DMS79 (cell line): Measurements from ENCODE around the gene ALG14.
A peak's percentile ranks its signal among the peaks of the same experiment; 100 is the strongest.

Source experiments
- DNase-seq: peaks from one replicate; lab custom pipeline; 2025; lab: John Stamatoyannopoulos, UW

The ALG14 gene

DNA sequence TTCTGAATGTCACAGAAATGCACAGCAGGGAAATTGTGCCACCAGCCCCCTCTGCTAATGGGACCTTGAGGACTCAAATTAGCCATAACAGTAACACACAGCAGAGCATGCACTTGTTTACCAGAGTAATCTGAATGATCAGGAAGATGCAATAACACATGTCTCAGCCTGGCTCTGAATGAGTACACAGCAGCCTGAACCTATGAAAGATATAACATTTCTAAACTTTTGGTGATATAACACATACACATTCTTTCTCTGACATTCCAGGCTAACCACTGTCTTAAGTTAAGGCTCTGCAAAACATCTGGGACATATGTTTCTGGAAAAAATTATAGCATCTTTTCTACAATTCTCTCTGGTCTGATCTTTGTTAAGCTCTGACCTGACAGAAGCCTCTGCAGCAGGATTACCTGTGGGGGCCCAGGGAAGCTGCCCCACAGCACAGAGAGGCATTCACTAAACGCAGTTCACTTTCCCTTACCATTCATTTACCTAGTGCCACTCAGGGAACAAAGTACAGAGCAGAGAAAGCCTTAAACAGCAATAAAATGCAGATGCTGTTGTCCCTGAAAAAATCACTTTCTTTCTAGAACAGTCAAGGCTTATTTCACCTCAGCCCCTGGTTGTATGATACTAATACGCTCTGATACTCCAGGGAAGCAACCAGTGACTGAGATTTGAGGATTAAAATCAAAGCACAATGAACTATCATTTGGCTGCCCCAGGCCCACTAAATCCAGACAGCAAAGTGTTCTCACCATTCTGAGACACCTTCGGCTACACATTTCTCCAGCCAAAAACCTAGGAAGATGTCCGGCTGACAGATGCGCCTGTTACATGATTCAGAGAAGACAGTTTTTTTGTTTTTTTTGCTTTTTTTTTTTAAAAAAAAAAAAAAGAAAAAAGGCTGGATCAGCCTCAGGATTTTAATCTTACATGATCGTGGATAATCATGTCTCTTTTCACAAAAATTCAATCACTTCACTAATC is 91.9 kb downstream of the ALG14 start:
- DNase-seq = no peak

DNA sequence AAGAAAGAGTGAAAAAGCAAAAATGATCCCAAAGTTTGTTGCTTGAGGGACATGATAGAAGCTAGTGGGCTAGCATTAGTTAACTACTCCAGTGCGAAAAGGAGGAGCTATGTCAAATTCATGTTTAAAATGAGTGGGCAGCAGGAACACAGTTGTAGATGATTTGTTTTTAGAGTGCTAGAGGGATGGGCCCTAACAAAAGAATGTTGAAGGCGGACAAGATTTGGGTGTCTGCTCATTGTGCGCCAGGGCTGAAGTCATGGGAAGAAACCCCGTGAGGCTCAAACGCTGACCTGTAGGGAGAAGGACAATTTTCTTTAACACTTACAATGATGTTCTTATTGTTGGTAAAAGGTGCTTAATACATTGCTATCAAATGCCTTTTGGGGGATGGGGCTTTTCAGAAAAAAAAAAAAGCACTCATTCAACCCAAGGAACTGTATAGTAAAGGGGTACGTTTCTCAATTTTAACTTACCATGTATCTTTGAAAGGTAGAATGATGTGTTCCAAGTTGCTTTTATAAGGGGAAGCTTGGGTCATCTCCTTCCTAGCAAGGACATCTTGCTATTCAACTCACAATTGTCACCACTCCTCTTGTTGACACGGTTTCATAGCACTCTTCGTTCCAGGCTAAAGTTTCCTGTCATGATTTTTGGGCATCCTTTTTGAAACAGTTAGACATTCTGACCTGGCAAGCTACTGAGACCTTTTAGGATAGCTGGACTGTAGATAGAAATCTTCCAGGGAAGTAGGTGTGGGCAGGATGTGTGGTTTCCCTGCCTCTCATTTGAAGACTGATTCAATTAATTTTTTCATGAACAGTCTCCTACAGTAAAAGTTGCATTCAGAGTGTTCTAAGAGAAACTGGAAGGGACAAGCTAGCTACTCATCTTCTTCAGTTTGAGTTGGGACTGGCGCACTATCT is 92.8 kb downstream of the ALG14 start:
- no peak for DNase-seq

DNA sequence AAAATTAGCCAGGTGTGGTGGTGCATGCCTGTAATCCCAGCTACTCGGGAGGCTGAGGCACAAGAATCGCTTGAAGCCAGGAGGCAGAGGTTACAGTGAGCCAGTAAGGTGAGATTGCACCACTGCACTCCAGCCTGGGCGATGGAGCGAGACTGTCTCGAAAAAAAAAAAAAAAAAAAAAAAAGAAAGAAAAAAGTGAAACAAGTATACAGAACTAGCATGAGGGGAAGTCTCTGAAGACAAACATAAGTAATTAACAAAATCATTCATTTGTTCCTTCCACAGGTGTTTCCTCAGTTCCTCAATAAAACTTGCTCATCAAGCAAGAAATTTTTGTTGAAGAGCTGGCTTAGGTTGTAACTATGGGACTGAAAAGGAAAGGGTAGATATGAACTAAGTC is 93.6 kb downstream of the ALG14 start:
- DNase-seq = no peak

DNA sequence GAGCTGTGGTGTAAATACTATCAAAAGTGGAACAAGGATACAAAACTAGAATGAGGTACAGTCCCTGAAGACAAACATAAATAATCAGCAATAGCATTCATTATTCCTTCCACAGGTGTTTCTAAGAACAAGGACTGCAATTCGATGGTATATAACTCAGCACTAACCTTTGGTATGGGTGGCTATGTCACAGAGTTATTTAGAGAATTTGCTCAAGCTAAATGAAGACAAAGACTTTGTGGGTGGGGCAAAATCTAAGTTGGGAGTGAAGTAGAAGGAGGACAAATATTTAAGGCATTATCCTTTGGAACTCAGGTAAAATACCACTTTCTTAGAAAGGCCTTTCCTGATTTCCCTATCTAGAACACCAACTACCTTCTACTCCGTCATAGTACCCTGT is 94.3 kb downstream of the ALG14 start:
- DNase-seq = no peak

DNA sequence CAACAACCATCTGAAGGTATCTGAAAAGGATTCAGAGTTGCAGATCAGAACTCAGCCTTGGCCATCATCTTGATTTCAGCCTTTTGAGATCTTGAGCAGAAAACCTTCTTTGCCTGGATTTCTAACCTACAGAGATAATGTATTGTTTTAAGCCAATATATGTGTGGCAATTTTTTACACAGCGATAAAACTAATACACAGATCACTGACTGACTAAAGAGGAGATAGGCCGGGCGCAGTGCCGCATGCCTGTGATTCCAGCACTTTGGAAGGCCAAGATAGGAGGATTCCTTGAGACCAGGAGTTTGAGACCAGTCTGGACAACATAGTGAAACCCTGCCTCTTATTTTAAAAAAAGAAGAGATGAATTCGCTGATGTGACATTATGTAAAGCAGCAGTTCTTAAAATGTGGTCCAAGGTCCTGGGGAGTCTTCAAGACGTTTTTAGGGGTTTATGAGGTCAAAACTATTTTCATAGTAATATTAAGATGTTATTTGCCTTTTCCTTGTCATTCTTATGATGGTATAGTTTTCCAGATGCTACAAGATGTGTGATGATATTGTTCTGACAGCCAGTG is 95.7 kb downstream of the ALG14 start:
- no peak for DNase-seq

DNA sequence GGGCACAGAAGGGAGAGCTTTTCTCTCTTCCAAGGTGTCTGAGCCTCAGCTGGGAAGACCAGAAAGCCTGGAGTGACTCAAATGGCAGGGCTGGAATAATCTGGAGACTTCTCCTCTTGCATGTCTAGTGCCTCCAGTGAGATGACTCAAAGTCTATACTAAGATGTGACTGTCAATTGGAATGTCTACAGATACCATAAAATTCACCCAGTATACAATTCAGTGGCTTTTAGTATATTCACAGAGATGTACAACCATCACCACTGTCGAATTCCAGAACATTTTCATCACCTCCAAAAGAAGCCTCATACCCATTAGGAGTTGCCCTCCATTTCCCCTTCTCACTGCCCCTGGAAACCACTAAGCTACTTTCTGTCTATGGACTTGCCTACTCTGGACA is 97.9 kb downstream of the ALG14 start:
- DNase-seq = no peak

DNA sequence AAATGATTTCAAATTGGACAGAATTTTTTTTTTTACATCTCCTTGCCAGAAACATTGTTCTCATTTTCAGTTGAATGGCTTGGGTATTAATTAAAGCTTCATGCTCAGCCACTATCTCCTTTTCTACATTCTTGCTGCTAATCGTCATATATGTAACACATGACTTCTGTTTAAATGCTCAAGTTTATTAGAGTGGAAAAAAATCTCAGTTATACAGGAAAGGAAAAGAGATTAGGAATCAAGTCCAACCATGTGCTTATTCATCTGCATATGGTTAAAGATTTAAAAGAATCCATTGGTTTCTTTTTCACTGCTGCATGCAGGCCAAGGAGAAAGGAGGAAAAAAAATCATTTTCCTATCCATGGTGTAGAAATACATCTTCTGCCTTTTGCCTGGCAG is 98.5 kb downstream of the ALG14 start:
- DNase-seq = no peak

DNA sequence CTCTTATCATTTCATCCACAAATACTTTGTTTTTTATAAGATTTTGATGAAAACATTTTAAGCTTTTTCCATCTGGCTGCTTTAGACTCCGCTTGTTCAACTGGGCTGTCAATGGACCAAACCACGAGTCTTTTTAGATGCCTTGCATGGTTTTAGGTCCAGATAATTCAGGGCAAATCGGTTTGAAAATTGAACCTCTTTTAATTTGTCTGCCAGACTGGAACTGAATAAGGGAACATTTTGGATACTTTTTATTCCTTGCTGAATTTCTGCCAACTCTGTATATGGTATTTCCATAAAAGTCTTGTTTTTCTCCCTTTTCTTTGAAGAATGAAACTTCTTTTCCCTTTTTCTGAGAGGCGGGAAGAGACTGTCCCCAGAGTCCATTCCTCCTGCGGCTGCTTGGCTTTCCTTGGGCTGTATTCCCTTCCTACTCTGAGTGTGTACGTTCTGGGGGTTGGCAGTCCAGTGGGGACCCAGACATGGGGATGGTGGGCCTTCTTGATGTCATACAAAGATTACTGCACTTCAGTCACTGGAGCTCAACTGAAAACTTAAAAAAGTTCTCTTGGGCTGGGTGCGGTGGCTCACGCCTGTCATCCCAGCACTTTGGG is 99.3 kb downstream of the ALG14 start:
- no peak for DNase-seq

DNA sequence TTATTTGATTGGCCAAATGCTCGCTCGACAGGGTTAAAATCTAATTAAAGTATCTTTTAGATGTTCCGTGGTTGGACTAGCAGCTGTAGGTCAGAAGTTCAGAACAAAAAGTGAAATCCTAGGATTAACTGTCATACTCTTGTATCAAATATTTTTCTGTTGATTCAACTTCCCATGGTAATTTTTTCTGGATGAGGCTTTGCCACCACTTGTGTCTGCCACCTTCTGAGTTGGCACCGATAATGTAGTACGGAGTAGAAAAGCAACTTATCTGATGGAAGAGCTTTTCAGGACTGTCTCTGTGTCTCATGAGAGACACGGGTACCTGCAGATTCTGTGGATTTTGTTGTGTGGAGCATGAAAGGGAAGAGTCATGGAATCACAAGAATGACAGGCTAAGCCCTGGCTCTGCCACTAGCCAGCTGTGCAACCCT is 101.2 kb downstream of the ALG14 start:
- DNase-seq = no peak

DNA sequence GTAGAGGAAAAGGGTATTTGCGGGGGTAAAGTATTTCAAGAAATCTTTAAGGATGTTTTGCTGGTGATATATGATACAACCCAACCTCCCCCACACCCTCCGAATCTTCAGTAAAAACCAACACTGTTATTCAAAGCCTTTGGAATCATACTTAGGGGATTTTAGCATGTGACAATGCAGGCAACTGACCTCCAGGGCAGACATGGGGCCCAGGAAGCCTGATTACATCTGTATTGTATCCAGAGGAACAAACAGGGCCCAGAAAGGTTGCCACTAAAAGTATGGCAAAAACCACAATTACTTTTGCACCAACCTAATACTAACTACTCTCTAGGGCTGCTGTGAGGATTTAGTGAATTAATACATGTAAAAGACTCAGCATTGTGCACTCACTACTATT is 102.0 kb downstream of the ALG14 start:
- DNase-seq = no peak

DNA sequence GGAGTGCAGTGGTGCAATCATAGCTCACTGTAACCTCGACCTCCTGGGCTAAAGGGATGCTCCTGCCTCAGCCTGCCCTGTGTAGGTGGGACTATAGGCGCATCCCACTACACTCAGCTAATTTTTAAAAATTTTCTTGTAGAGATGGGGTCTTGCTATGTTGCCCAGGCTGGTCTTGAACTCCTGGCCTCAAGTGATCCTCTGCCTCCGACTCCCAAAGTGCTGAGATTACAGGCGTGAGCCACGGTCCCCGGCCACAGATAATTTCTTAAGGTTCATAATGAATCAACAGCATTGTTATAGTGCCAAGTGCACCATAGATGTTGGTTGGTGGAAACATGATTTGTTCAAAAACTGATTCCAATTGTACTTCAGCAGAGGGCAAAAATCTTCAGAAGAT is 103.6 kb downstream of the ALG14 start:
- DNase-seq = no peak

DNA sequence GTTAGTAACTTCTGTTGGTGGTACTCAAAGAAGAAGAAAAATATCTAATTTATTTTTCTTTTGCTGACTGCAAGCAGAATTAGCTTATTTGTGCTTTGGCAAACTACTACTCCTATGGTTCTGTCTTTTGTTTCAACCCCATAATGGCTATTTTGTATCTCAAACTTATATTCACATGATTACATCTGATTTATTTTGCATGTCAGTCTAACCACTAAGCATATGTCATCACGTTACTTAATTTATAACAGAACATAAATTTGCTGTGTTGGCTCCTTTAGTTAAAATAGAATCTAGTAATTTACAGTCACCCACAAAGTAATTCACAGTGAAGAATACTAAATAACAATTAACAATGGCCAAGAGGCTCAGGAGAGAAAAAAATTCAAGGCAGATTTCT is 106.7 kb downstream of the ALG14 start:
- no peak for DNase-seq

DNA sequence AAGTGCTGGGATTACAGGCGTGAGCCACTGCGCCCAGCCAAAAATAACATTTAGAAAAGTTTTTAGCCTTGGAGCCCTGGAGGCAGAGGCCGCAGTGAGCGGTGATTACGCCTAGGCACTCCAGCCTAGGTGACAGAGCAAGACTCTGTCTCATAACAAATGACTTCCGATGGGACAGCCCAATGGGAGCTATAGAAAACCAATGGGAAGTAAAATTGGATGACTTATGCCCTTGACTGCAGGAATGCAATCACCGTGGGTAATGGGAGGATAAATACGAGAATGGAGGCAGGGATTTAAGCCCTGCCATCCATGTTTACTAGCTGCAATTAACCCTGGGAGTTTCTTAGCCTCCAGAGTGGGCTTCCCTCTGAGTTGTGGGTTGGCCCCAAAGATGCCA is 108.9 kb downstream of the ALG14 start:
- no peak for DNase-seq

DNA sequence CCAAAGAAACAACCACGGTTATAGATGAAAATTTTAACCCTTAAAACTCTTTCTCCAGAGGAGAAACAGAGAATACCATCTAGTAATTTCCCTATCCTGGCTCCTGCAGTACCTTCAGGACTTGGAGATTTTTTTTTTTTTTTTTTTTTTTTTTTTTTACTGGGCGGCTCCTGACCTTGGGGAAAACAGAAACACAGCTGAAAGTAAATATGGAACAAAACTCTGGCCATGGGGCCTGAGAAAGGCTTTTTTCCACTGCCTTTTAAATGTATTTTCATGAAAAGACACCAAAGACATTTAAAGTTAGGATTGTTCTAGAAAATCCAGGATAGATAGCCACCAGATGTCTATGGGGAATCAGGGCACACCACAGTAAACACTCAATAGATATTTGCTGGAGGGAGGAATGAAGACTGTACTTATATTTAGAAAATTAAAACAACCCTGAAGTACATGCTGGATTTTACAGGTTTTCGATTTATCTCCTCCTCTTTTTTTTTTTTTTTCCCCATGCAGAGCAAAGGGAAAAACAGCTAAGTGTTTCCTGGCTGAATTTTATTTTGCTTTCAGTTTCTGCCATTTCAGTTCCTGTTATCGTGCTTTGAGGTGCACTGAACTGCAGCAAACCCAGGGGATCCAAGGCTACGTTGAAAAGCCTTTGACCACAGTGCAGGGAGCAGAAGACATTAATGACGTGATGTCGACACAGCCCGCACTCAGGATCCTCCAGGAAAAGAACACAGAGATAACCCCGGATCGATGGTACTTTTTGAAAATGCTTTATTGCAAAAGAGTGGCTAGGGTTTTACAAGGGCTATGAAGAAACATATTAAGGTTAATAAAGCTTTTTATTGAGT is 110.1 kb downstream of the ALG14 start:
- peak; percentile 38 for DNase-seq

DNA sequence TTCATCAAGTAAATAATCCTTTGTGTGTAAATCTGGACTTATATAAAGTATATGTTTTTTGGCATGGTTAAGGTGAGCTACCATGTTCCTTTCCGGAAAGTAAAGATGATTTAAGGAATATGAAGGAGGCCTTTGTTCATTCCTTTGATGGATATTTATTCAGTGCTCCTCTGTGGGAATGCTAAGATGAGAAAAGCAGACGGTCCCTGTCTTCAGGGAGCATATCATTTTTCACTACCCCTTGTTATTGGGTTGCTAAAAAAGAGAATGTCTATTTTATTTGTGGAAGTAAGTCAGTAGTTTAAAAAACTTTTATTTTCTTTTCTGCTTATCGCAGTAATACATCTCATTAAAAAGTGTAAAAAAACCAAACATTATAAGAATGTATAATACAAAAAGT is 110.8 kb downstream of the ALG14 start:
- DNase-seq = no peak

DNA sequence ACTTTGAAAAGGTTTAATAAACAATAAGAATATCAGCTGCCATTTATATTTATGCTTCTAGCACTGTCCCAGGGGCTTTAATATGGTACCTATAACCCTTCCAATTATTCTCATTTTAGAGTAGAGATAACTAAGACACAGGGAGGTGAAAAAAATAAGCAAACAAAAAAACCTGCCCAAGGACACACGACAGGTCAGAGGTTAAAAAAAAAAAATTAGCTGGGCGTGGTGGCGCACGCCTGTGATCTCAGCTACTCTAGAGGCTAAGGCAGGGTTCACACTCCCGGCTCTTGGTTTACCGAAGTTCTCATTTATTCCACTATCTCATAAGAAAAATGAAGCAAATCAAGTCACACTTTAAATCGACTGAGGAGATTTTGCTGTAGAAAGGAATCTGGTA is 111.2 kb downstream of the ALG14 start:
- no peak for DNase-seq

DNA sequence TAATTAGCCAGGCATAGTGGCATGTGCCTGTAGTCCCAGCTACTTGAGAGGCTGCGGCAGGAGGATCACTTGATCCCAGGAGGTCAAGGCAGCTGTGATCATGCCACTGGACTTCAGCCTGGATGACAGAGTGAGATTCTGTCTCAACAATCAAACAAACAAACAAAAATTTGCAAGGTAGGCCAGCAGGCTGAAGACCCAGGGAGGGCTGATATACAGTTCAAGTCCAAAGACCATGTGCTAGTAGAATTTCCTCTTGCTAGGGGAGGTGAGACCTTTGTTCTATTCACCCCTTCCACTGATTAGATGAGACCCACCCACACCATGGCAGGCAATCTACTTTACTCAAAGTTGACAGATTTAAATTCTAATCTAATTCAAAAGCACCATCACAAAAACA is 114.7 kb downstream of the ALG14 start:
- no peak for DNase-seq

DNA sequence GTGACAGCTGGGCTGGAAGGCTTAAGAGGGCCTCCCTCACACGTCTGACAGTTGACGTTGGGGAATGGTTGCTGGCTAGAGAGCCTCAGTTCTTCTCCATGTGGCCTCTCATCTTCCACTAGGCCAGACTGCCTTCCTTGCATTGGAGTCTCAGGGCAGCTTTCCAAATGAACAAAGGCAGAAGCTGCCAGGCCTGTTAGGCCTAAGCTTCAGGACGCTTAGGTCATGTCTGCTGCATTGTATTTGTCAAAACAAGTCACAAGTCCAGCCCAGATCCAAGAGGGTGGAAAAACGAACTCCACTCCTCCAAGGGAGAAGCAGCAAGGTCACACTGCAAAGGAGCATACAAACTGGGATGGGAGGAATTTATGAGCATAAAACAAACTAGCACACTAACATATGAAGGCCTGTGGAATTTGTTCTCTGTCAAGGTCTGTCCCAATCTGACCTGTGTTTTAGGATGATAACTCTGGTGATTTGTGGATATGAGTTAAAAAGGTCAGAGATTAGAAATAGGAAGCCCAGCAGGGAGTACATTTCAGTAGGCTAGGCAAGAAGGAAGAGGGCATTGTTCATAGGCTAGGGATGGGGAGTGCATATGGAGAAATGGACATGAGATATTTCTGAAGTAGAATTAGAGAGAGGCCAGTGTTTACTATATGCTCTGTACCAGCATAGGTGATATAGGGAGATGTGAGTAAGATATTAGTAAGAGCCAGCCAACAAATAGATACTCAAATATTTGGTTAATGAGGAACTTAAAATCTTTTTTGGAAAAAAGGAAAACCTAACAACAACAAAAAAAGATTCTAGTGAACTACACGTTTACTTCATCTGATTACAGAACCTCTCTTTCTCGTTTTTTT is 116.8 kb downstream of the ALG14 start:
- no peak for DNase-seq

DNA sequence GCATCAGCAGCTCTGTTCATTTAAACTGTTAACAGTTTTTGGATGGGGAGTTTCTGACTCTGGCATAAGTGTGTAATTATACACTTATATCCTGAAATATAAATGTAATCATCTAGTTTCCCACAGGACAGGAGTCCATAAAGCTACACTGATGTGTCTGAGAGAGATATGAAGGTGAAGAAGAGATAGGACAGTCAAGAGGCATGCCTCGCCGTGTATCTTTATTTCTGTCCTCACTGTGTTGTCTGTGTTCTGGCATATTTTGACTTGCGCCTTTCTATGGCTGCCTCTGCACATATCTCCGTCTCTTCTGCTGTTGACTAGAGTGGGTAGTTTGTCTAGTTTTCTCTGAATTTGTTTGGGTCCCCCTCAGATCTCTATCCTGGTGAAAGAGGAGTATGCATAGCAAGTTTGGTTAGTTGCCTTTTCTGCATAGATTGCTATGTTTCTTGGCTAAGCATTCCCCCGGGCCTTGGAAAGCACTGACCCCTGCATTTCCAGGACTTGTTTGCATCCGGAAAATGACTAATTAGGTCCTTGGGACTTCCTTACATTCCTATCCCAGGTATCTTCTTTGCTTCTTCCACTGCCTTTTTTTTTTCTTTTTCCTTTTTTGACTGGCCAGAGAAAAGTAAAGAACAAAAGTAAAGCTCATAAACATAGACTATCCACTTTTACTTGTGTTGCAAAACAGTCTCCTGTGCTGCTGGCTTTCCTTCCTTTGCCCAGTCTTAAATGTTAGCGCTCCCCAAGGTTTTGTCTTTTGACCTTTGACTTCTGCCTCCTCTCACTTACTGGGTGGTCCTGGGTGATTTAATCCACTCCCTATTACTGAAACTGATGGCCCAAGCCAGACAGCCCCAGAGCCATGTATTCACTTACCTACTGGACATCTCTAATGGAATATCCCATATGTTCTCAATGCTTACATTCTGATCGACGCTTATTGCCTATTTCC is 118.2 kb downstream of the ALG14 start:
- DNase-seq = no peak
